Epidermal melanocyte (primary cell): ENCODE results near the gene SF3B1.
"Not testable (repeated sequence)": the region's sequence is repeated elsewhere in the genome, so short reads cannot be mapped to it uniquely, and the experiment has no call there.

Source experiments
- DNase-seq: peaks from one replicate; pipeline ENCODE4 v3.0.0; 2011; ENCODE audit warnings: low spot score; ENCODE audit not compliant: insufficient read length

SF3B1 gene, protein sequence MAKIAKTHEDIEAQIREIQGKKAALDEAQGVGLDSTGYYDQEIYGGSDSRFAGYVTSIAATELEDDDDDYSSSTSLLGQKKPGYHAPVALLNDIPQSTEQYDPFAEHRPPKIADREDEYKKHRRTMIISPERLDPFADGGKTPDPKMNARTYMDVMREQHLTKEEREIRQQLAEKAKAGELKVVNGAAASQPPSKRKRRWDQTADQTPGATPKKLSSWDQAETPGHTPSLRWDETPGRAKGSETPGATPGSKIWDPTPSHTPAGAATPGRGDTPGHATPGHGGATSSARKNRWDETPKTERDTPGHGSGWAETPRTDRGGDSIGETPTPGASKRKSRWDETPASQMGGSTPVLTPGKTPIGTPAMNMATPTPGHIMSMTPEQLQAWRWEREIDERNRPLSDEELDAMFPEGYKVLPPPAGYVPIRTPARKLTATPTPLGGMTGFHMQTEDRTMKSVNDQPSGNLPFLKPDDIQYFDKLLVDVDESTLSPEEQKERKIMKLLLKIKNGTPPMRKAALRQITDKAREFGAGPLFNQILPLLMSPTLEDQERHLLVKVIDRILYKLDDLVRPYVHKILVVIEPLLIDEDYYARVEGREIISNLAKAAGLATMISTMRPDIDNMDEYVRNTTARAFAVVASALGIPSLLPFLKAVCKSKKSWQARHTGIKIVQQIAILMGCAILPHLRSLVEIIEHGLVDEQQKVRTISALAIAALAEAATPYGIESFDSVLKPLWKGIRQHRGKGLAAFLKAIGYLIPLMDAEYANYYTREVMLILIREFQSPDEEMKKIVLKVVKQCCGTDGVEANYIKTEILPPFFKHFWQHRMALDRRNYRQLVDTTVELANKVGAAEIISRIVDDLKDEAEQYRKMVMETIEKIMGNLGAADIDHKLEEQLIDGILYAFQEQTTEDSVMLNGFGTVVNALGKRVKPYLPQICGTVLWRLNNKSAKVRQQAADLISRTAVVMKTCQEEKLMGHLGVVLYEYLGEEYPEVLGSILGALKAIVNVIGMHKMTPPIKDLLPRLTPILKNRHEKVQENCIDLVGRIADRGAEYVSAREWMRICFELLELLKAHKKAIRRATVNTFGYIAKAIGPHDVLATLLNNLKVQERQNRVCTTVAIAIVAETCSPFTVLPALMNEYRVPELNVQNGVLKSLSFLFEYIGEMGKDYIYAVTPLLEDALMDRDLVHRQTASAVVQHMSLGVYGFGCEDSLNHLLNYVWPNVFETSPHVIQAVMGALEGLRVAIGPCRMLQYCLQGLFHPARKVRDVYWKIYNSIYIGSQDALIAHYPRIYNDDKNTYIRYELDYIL

DNA sequence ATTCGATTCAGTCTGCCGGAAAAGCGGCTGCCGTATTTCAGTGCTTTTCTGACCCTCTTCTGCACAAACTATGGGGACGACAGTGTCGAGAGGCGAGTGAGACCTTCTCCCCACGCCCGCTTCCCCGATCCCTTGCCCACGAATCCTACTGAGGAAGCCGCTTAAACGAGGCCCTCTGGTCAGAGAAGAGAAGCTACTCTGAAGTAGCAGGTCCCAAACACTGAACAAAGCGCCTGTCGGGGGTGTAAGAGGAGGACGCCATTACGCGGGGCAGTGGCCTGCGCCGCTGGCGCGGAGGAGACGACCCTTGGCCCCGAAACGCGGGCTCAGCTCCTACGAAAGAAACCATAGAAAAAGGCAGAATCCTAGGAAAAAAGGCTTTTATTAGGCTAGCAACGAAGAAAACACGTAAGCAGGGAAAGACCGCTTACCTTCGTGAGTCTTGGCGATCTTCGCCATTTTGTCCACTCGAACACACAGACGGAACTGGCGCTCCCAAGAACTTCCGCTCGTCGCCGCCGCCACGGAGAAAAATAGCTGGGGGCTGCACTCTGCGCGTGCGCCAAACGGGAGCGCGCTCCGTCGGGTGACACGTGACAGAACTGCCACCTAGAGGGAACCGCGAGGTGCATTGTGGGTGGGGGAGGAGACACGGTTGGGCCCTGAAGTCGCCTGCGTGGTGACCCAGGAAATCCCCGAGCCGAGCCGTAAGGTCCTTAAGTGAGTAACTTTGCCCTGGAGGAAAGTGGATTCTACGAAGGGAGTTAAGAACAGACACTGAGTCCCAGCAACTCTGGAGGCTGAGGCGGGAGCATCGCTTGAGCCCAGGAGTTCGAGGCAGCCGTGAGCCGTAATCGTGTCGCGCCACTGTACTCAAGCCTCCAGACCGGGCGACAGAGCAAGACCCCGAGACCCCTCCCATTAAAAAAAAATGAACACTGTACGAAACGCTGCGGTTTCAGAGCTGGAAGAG, at the start of gene SF3B1:
Gene SF3B1 (minus strand): TSS at position 488 of the 973 bp plus-strand sequence. CDS start 29 bp downstream, at position 459.
- DNase-seq = peak; percentile 88

DNA sequence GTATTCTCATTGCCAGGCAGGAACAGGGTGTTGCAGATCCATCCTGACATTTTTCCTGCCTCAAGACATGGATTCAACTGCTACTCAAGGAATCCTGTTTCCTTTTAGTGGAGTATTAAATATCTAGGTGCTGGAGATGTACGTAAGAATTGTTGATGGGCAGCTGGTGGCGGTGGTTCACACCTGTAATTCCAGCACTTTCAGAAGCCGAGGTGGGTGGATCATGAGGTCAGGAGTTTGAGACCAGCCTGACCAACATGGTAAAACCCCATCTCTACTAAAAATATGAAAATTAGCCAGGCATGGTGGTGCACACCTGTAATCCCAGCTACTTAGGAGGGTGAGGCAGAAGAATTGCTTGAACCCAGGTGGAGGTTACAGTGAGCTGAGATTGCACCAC, 49.4 kb upstream of the SF3B1 start:
- not testable (repeated sequence) for DNase-seq

DNA sequence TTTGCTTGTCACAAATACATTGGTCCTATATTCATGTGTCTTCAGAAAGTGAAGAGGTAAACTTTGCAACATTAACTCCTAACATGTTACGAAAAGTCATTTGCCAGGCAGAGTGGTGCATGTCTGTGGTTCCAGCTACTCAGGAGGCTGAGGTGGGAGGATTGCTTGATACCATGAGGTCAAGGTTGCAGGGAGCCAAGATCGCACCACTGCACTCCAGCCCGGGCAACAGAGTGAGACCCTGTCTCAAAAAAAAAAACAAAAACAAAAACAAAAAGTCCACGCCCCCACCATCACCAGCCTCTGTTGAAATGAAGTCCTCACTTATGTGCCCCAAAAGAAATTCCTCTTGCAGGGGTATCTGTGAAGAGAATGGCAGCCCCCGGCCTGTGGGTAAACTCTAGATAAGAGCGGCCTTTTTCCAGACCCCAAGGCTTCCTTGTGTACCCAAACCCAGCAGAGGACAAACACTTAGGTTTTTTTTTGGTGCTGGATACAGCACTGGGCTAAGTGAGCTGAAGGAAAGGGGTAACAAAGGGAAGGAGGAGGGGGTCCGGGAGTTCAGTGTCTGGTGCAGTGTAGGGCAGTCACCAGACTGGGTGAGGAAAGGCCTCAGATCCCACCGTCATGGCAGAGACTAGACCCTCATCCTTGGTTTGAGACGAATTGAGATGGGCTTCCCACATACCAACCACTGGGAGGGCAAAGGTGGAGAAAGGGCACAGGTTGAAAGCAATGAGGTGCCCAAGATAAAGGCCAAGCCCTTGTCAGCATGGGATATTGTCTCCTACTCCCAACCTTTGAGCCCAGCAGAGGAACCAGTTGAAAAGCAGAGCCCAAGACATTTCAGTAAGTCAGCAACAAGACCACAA, 45.6 kb upstream of the SF3B1 start:
- DNase-seq = no peak

DNA sequence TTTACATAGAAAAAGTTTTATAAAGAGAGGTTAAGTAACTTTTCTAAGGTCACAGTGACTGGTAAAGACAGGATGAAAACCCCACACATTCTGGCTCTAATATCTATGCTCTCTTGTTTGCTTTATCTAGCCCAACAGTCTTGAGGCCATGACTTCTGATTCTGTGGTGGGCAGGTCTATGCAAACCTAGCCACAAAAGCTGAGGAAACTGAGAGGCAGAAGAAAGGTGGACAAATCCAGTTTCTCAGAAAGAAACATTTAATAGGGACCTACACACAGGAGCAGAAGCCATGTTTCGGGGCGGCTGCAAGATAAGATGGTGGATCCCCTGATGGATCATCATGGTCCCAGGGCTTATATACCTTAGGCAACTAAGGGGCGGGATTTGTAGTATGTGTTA, 43.0 kb upstream of the SF3B1 start:
- DNase-seq = no peak

DNA sequence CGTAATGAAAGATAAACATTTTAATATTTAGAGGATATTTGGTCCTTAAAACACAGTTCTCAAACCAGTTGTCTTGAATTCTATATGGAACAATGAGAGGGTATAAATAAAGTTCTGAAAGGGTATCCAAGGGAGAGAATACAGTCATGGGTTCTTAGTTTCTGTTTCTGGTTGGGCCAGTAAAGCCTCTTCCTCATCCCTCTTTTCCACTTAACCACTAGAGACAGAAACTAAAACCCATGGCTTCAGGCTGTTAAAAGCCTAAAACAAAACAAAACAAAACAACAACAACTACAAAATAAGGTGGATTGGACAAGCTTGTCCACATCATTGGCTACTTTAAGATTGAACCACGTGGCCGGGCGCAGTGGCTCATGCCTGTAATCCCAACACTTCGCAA, 37.3 kb upstream of the SF3B1 start:
- no peak for DNase-seq

DNA sequence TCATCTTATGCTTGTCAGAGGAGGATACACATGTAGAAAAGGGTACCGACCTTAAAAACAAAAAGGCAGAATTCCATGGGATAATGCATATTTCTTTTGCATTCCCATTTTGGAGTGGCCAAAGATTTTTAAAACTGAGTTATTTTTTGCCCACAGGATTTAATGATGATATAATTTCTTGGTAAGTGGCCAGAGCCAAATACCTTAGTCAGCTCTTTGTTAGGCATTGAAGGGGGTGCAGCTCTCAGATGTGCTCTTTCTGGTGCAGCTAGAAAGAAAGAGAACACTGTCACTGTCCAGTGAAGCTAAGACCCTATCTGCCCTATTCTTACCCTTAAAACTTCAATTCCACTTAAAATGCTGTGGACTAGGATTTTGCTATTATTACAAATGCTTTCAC, 29.3 kb upstream of the SF3B1 start:
- no peak for DNase-seq

DNA sequence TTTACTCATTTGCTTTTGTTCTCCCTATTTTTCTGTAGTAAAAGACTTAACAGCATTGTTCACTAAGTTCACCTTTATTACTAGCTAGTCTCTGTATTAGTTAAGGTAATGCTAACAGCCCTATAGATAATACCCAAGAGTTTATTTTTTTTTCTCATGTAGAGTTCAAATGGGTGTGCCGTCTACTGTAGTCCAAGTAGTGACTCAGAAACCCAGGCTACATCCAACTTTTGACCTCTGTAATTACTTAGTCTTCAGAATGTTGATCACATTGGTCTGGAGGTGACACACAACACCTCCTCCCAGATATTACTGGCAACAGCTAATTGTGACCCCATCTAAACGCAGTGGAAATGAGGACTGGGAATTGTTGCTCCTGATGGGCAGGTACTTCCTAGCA, 26.2 kb upstream of the SF3B1 start:
- no peak for DNase-seq

DNA sequence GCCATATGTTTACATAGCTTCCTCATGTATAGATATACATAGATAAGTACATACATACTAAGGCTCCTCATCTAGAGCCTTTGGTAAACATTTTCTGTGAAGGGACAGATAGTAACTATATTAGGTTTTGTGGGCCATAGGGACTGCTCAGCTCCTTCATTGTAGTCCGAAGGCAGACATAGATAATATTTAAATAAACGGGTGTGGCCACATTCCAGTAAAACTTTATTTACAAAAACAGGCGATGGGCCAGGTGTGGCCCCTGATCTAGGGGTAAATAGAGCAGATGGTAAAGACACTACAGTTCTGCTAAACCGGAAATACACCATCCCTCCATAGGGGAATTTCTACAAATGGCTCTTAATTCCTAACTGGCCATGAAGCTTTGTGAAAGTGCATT, 25.8 kb upstream of the SF3B1 start:
- DNase-seq = no peak

DNA sequence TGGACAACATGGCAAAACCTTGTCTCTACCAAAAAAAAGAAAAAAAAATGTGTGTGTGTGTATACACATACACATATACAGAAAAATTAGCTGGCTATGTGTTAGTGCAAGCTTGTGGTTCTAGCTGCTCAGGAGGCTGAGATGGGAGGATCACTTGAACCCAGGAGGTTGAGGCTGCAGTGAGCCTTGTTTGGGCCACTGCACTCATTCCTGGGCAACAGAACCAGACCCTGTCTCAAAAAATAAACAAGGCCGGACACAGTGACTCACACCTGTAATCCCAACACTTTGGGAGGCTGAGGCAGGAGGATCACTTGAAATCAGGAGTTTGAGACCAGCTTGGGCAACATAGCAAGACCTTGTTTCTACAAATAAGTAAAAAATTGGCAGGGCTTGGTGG, 20.6 kb upstream of the SF3B1 start:
- no peak for DNase-seq

DNA sequence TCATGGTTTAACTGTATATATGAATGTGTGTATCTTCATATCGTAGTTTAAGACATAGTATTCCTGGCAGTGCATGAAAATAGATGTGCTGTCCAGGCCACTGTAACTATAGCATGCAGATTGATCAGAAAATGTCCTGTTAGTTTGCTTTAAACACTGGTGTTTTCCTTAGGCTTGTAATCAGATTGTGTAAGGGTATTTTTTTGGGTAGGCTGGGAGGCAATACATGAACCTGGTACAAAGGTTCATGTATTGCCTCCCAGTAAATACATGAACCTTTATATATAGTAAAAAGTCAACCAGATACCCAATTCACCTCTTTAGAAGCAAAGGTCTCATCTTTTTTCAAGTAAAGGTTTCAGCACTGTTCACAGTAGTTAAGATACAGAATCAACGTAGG, 20.1 kb upstream of the SF3B1 start:
- DNase-seq = no peak

DNA sequence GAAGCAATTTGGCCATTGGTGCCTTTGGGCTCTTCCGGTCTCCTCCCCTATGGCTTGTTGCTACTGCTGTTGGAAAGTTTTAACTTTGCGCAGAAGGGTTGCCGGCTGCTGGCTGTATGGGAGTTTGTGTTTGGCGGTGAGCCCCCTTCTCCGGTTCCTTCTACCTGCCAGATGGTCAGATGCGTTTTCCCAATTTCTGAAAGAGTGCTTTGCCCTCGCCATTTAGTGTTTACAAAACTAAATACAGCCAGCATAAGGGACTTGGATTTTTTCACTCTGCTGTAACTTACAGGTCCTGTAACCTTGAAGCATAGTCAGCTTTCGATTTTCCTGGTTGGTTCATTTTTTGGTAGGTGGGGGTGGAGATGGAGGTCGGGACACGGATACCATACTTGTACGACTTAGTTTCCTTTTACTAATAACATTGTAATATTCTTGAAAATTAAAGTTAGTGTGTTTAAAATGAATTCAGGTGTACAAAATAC, 19.1 kb upstream of the SF3B1 start:
- DNase-seq = peak; percentile 51

DNA sequence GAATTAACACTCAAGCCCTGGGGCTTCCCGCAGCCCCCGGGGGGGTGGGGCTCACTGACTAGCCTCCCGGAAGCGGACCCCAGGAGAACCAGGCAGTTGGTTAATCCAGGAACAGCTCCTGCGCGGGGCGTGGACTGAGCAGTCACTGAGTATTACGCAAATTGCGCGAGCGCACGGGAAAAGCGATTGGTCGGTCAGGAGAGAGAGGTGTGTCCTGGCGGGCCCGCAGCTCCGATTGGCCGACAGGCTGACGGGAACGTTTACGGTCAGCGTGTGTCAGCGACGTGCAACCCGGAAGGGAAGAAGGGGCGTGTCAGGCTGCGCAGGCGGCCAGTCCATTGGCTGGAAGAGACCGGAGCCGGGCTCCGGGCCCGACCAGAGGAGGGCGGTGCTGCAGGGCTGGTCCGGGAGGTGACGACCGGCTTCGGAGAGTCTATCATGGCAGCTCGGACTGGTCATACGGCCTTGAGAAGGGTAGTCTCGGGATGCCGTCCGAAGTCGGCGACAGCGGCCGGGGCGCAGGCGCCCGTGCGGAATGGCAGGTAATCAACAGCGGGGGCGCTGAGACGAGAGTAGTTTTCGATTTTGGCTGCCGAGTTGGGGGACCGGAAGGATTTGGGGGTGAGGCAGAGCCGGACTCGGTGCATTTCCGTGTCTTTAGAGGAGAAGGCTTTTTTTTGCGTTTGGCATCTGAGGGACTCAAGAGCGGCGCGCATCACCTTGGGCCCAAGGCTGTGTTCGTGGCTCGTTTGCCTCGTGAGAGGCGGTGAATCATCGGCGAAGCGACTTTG, 18.5 kb upstream of the SF3B1 start, which contains the start of gene COQ10B:
Gene COQ10B (plus strand): TSS at position 430 of the 791 bp plus-strand sequence. CDS start 9 bp downstream, at position 439.
- DNase-seq = peak; percentile 94

DNA sequence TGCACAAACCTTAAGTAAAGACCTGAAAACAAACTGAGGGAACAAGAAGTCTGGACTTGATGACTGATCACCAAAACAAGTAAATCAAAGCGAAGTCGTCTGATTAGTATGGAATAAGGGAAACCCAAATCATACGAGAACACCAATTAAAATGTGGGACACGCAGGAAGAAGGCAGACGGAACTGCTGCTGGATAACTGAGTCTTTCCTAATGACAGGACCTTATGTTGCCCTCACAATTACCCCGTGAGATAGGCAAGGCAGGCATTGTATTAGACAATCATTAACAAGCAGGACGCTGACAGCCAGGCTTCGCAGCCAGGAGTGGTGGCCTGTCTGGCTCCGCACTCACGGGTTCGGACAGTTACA, 17.9 kb upstream of the SF3B1 start:
- no peak for DNase-seq

DNA sequence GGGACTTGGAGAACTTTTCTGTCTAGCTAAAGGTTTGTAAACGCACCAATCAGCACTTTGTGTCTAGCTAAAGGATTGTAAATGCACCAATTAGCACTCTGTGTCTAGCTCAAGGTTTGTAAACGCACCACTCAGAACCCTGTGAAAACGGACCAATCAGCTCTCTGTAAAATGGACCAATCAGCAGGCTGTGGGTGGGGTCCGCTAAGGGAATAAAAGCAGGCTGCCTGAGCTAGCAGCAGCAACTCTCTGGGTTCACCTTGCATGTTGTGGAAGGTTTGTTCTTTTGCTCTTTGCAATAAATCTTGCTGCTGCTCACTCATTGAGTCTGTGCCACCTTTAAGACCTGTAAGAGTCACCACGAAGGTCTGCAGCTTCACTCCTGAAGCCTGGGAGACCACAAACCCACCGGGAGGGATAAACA, 16.1 kb upstream of the SF3B1 start:
- not testable (repeated sequence) for DNase-seq

DNA sequence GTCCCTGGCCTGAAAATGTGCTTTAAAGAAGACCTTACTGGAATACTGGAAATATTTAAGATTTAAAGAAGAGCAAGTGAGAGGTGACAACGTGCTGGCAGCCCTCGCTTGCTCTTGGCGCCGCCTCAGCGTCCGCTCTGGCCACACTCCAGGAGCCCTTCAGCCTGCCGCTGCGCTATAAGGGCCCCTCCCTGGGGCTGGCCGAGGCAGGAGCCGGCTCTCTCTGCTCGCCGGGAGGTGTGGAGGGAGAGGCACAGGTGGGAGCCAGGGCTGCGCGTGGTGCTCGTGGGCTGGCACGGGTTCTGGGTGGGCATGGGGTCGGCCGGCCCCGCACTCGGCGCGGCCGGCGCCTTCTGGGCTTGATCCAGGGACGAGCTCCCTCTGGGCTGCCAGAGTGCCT, 15.6 kb upstream of the SF3B1 start:
- no peak for DNase-seq

DNA sequence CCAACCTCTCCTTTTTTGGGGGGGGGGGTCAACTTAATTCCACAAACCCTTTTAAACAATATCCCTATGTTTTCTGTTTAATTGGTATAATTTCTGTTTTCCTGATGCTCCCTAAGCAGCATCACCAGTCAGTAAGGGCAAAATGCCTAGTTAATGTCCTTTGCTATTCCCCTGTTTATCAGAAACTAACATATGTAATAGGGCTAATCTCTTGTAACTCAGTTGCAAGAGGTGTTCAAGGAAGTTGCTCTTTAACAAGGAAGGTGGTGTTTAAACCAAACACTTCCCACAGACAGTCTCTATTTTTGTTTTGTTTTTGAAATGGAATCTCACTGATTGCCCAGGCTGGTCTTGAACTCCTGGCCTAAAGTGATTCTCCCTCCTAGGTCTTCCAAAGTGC, 12.0 kb upstream of the SF3B1 start:
- DNase-seq = no peak

DNA sequence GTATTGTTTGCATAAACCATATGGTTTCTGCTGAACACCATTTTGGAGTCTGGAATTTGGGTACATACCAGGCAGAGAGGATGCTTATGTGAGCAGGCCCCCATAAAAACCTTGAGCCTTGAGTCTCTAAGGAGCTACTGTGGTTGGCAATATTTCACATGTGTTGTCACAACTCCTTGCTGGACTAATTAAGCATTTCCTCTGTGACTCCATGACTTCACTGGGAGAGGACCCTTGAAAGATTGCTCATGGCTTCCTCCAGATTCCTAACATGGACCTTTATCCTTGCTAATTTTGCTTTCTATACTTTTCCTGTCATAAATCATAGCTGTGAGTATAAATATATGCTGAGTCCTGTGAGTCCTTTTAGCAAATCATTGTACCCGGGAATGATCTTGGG, 10.9 kb upstream of the SF3B1 start:
- no peak for DNase-seq

DNA sequence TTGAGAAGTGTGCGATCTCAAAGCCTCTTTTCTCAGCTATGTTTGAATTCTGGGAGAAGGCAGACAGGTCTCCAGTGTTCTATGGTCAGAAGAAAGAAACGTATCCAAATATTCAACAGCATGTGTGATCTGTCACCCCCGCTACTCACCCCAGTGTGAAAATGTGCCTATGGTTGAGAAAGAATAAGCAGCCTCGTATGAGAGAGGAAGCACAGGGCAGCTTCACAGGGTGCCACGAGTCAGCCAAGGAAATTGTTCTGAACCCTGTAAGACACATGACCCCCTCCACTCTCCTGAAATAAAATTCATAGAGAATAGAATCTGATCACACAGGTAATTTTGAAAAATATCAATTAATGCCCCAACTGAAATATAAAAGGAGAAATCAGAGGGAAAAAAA, 8.0 kb upstream of the SF3B1 start:
- DNase-seq = no peak
